HepG2 (cell line): ENCODE measurements around the gene DPEP3. TPM values are rescaled to one million over a fixed set of nuclear protein-coding genes. Genes with fewer than 3 reads are reported as not detected.

Experiments
- EED ChIP-seq: sonication (generic); formaldehyde crosslinking; IDR thresholded peaks from 2 replicates; pipeline ENCODE4 v1.5.0; 2020; ENCODE audit warnings: mild to moderate bottlenecking, missing genetic modification reagents
- ESRRA ChIP-seq: sonication (generic); formaldehyde crosslinking; IDR thresholded peaks from 2 replicates; pipeline ENCODE4 v1.5.1; 2020; ENCODE audit warnings: mild to moderate bottlenecking, low read depth, missing genetic modification reagents
- HMG20A ChIP-seq: IDR thresholded peaks from 2 replicates; pipeline ENCODE4 v1.6.1; 2016; ENCODE audit warnings: borderline replicate concordance
- NCOA1 ChIP-seq: sonication (generic); formaldehyde crosslinking; IDR thresholded peaks from 2 replicates; pipeline ENCODE4 v1.9.0; 2021; ENCODE audit warnings: missing genetic modification reagents
- NFE2L2 ChIP-seq: fragments of 150-350 bp; IDR thresholded peaks from 2 replicates; pipeline ENCODE4 v1.6.1; 2014; ENCODE audit warnings: low read length
- RCOR2 ChIP-seq: IDR thresholded peaks from 2 replicates; pipeline ENCODE4 v1.6.1; 2016; ENCODE audit warnings: missing biosample characterization, missing genetic modification reagents
- SMARCC2 ChIP-seq: fragments of 450-650 bp; IDR thresholded peaks from 2 replicates; pipeline ENCODE4 v1.6.1; 2017; ENCODE audit warnings: antibody characterized with exemption, mild to moderate bottlenecking
- SNRNP70 ChIP-seq: fragments of 200-400 bp; formaldehyde crosslinking; IDR thresholded peaks from 2 replicates; pipeline ENCODE4 v1.6.1; 2017; ENCODE audit warnings: mild to moderate bottlenecking, low read depth, low read length, moderate library complexity
- SRF ChIP-seq: IDR thresholded peaks from 2 replicates; pipeline ENCODE4 v1.6.1; 2011; ENCODE audit warnings: mild to moderate bottlenecking, low read depth, low read length, moderate library complexity
- TGIF2 ChIP-seq: IDR thresholded peaks from 2 replicates; pipeline ENCODE4 v1.6.1; 2016; ENCODE audit warnings: control low read depth, missing compliant biosample characterization
- THYN1 ChIP-seq: sonication (generic); formaldehyde crosslinking; IDR thresholded peaks from 2 replicates; pipeline ENCODE4 v1.8.1; 2023; ENCODE audit warnings: low read depth, mild to moderate bottlenecking, moderate library complexity, missing genetic modification reagents, borderline replicate concordance
- TRIM24 ChIP-seq: sonication (generic); formaldehyde crosslinking; IDR thresholded peaks from 2 replicates; pipeline ENCODE4 v1.8.0; 2022; ENCODE audit warnings: mild to moderate bottlenecking, missing genetic modification reagents
- XBP1 ChIP-seq: sonication (generic); formaldehyde crosslinking; IDR thresholded peaks from 2 replicates; pipeline ENCODE4 v1.5.0; 2020; ENCODE audit warnings: missing genetic modification reagents
- ZNF749 ChIP-seq: sonication (generic); formaldehyde crosslinking; IDR thresholded peaks from 2 replicates; pipeline ENCODE4 v1.8.0; 2022; ENCODE audit warnings: mild to moderate bottlenecking, missing genetic modification reagents, moderate library complexity, borderline replicate concordance
- ZNF879 ChIP-seq: sonication (generic); formaldehyde crosslinking; IDR thresholded peaks from 2 replicates; pipeline ENCODE4 v1.8.1; 2023; ENCODE audit warnings: missing genetic modification reagents
- ZZZ3 ChIP-seq: sonication (generic); formaldehyde crosslinking; IDR thresholded peaks from 2 replicates; pipeline ENCODE4 v1.4.0; 2020; ENCODE audit warnings: missing genetic modification reagents, mild to moderate bottlenecking, borderline replicate concordance
- polyA plus RNA-seq, 8 experiments: library from polyadenylated mRNA; depleted of rRNA in 3 of 8; stranded (reverse) in 7 of 8; unstranded in 1 of 8; fragments of >200 nt; fragmentation: Illumina TruSeq in 4 of 8; extraction: Trizol in 4 of 8; gene quantifications; 2 replicates each; pipeline versions ENCODE4 v1.2.1 to v1.2.3, GENCODE V29; 2011 to 2016; ENCODE audit warnings: low read depth in 4 of 8, missing spikeins in 1 of 8, mixed read lengths in 1 of 8; ENCODE audit not compliant: insufficient read depth in 1 of 8
- total RNA-seq, 5 experiments: library from RNA; depleted of rRNA; stranded (reverse); fragments of >200 nt; fragmentation: Illumina TruSeq; extraction: Trizol; gene quantifications; 2 replicates each; pipeline ENCODE4 v1.2.3, GENCODE V29; 2016; ENCODE audit warnings: low read depth in 1 of 5
- TF ChIP-seq, protein P1 (sequence below): sonication (generic); formaldehyde crosslinking; IDR thresholded peaks from 2 replicates; pipeline ENCODE4 v1.5.1; 2020; ENCODE audit warnings: mild to moderate bottlenecking, missing genetic modification reagents, moderate library complexity
- TF ChIP-seq, protein P2 (sequence below), 2 experiments: sonication (generic) in 1 of 2; formaldehyde crosslinking in 1 of 2; IDR thresholded peaks; 2 replicates each; pipeline versions ENCODE4 v1.5.1 to v1.6.1; 2011 to 2020; ENCODE audit warnings: borderline replicate concordance in 1 of 2, low read depth in 1 of 2, low read length in 1 of 2, mild to moderate bottlenecking in 1 of 2, missing genetic modification reagents in 1 of 2, moderate library complexity in 1 of 2
- TF ChIP-seq, protein P3 (sequence below): sonication (generic); formaldehyde crosslinking; conservative IDR thresholded peaks from 2 replicates; pipeline ENCODE4 v1.4.0; 2020; ENCODE audit warnings: missing genetic modification reagents
- TF ChIP-seq, protein P4 (sequence below): sonication (generic); formaldehyde crosslinking; IDR thresholded peaks from 2 replicates; pipeline ENCODE4 v1.5.0; 2020; ENCODE audit warnings: missing genetic modification reagents
- TF ChIP-seq, protein P5 (sequence below): sonication (generic); formaldehyde crosslinking; IDR thresholded peaks from 2 replicates; pipeline ENCODE4 v1.4.0; 2020; ENCODE audit warnings: missing genetic modification reagents, mild to moderate bottlenecking, borderline replicate concordance

Gene DPEP3
- total and polyA plus RNA-seq, 2 of the 13 experiments (the other 11 are each of a cell fraction or from before 2014, with no cell fraction given): not detected

DNA sequence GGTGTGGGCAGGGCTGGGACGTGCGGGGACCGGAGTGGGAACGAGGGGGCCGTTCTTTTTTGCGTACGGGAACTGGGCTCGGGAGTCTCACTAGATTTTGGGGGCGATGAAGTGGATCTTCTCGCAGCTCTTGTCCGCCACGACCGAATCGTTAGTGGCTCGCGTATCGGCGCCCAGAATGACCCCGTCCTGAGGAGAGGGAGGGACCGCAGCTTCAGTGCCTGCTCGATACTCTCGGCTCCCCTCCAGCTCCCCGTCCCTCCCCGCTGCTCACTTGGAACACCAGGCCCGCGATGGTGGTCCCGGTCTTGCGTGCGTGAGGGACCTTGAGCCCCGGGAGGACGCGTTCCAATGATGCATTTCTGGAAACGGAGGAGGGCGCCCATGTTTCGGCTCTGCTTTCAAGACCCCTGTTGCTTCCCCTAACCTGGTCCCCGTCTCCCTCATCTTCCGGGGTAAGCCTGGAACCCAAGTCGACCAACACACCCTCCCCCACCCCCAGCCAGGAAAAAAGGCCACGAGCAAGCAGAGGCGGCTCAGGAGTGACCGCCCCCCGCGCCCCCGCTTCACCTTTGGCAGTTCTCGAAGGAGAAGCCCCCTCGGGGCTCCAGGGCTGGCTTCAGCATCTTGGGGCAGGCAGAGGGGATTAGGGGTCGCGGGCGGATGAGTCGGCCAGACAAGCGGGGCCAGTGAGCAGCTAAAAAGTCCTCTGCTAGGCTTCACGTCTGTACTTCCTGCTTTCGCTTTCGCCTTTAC, 44.0 kb downstream of the DPEP3 start, which contains the start of gene PSMB10 (continued):
- TF ChIP-seq SMARCC2: no peak
- no peak for TF ChIP-seq HMG20A (CRISPR knock-in tag)
- peak; percentile 17; the same call in 1 of the 2 replicates for TF ChIP-seq TGIF2 (CRISPR knock-in tag)
- TF ChIP-seq ZNF879 (CRISPR knock-in tag): no peak
- TF ChIP-seq SRF: no peak
- no peak for TF ChIP-seq ZNF749 (CRISPR knock-in tag)
- TF ChIP-seq RCOR2 (CRISPR knock-in tag): no peak
- TF ChIP-seq NCOA1 (CRISPR knock-in tag): peak; percentile 32; the same call in 1 of the 2 replicates
- no peak for TF ChIP-seq ZZZ3 (CRISPR knock-in tag)
- TF ChIP-seq, protein P1, sequence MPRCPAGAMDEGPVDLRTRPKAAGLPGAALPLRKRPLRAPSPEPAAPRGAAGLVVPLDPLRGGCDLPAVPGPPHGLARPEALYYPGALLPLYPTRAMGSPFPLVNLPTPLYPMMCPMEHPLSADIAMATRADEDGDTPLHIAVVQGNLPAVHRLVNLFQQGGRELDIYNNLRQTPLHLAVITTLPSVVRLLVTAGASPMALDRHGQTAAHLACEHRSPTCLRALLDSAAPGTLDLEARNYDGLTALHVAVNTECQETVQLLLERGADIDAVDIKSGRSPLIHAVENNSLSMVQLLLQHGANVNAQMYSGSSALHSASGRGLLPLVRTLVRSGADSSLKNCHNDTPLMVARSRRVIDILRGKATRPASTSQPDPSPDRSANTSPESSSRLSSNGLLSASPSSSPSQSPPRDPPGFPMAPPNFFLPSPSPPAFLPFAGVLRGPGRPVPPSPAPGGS: no peak
- no peak for TF ChIP-seq ESRRA (CRISPR knock-in tag)
- TF ChIP-seq, protein P2, sequence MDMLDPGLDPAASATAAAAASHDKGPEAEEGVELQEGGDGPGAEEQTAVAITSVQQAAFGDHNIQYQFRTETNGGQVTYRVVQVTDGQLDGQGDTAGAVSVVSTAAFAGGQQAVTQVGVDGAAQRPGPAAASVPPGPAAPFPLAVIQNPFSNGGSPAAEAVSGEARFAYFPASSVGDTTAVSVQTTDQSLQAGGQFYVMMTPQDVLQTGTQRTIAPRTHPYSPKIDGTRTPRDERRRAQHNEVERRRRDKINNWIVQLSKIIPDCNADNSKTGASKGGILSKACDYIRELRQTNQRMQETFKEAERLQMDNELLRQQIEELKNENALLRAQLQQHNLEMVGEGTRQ (IDR thresholded peaks at IDR 0.05; ENCODE audit: low read depth, low read length): no peak
- TF ChIP-seq, protein P2 (CRISPR knock-in tag; IDR thresholded peaks at IDR 0.05; ENCODE audit: borderline replicate concordance): no peak
- TF ChIP-seq SNRNP70: no peak
- TF ChIP-seq XBP1: no peak
- peak; percentile 55; the same call in 1 of the 2 replicates for TF ChIP-seq THYN1 (CRISPR knock-in tag)
- TF ChIP-seq EED (CRISPR knock-in tag): no peak
- TF ChIP-seq, protein P3, sequence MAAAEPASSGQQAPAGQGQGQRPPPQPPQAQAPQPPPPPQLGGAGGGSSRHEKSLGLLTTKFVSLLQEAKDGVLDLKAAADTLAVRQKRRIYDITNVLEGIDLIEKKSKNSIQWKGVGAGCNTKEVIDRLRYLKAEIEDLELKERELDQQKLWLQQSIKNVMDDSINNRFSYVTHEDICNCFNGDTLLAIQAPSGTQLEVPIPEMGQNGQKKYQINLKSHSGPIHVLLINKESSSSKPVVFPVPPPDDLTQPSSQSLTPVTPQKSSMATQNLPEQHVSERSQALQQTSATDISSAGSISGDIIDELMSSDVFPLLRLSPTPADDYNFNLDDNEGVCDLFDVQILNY (CRISPR knock-in tag): no peak
- TF ChIP-seq, protein P4, sequence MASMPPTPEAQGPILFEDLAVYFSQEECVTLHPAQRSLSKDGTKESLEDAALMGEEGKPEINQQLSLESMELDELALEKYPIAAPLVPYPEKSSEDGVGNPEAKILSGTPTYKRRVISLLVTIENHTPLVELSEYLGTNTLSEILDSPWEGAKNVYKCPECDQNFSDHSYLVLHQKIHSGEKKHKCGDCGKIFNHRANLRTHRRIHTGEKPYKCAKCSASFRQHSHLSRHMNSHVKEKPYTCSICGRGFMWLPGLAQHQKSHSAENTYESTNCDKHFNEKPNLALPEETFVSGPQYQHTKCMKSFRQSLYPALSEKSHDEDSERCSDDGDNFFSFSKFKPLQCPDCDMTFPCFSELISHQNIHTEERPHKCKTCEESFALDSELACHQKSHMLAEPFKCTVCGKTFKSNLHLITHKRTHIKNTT (CRISPR knock-in tag): no peak
- no peak for TF ChIP-seq TRIM24 (CRISPR knock-in tag)
- TF ChIP-seq, protein P5, sequence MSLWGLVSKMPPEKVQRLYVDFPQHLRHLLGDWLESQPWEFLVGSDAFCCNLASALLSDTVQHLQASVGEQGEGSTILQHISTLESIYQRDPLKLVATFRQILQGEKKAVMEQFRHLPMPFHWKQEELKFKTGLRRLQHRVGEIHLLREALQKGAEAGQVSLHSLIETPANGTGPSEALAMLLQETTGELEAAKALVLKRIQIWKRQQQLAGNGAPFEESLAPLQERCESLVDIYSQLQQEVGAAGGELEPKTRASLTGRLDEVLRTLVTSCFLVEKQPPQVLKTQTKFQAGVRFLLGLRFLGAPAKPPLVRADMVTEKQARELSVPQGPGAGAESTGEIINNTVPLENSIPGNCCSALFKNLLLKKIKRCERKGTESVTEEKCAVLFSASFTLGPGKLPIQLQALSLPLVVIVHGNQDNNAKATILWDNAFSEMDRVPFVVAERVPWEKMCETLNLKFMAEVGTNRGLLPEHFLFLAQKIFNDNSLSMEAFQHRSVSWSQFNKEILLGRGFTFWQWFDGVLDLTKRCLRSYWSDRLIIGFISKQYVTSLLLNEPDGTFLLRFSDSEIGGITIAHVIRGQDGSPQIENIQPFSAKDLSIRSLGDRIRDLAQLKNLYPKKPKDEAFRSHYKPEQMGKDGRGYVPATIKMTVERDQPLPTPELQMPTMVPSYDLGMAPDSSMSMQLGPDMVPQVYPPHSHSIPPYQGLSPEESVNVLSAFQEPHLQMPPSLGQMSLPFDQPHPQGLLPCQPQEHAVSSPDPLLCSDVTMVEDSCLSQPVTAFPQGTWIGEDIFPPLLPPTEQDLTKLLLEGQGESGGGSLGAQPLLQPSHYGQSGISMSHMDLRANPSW (CRISPR knock-in tag): no peak; the same call in 1 of the 2 replicates
- no peak for TF ChIP-seq NFE2L2
